Fibroblast of skin of left quadriceps (primary cell): ENCODE data around the gene SETD4.
"Not testable (repeated sequence)": the region's sequence is repeated elsewhere in the genome, so short reads cannot be mapped to it uniquely, and the experiment has no call there.

ENCODE experiments used
- DNase-seq, 2 experiments: peaks; one replicate each; pipeline ENCODE4 v3.0.0-alpha.2; 2013; ENCODE audit warnings: low read depth in 2 of 2

SETD4 gene

DNA sequence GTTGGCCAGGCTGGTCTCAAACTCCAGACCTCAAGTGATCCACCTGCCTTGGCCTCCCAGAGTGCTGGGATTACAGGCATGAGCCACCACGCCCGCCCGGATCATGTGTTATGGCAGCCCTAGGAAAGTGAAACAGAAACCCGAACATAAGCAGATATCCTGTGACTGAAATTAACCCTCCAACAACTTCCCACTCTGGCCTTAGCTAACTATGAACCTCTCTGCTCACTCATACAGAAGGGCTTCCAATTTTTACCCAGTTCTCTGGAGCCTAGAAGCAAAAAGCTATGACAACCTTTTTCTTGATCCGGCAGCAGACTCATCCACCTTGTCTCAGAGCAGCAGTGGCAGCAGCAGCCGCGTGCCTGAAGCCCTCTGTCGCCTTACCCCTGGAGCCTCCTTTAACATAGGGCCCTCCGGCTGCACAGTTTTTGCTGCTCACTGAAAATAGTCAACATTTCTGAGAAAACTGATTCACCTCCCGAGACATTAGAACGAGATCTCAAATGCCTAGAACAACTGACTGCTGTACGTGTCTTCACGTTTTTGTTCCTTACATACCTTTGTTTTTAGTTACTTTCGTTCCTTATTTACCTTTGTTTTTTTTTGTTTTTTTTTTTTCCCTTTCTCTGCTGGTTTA lies 18.8 kb upstream of the SETD4 start:
- DNase-seq, result no peak

DNA sequence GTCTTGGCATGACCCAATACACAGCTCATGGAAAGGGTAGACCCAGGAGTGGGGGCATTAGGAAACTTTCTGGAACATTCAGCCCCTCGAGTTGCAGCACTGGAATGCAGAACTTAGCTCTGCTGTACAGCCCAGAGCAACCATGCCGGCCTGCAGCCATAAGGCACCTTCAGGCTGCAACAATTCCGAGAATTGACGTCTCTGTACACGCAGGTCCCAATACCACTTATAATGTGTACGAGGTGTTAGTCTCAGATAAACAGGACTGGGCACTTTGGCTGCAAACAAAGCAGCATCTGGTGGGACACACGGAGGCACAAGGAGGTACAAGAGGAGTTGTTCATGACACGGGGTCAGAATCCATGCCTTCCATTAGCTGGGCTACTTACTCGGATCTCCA lies 17.4 kb upstream of the SETD4 start:
- no peak for DNase-seq

DNA sequence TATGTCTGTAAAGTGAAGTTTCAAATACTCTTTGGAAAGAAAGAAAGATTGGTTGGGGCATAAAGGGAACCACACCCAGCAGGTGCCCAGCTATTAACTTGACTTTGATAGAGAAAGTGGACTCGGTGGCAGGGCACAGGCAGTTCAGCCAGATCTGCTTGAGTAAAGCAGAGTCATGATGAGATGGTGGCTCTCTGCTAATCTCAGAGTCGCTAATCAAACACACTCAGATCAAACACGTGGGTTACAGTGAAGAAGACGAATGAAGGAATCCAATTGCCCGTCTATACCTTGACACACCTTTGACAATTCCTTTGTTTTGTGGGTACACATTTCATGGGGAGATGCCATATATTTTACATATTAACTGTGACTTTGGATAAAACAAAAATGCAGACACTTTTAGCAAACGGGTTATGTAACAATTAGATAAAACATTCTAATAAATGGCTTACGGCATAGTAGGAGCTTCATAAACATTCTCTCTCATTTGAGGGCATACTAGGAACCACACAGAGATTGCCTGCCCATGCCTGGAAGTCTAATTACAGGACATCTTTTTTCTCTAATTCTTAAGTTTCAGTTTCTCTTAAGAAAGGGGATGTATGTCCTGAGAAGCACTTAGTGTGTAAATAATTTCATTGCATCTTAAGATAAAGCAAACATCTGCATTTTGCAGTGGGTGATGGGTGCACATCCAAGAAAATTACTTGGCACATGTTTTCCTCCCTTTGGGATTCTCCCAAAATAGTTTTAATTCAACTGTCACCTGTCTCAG lies 16.7 kb upstream of the SETD4 start:
- DNase-seq, result no peak

DNA sequence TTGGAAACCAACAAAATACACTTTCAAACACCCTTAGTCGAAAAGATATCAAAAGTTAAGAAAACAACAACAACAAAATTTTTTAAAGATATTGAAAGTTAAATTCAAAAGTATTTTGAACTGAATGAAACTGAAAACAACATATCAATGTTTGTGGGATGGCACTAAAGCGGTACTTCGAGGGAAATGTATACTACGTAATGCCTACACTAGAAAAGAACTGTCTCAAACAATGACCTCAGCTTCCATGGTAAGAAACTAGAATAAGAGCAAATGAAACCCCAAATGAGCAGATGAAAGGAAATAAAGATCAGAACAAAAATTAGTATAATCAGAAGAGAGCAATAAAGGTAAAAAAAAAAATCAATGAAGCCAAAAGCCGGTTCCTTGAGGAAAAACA lies 15.6 kb upstream of the SETD4 start:
- DNase-seq, result no peak

DNA sequence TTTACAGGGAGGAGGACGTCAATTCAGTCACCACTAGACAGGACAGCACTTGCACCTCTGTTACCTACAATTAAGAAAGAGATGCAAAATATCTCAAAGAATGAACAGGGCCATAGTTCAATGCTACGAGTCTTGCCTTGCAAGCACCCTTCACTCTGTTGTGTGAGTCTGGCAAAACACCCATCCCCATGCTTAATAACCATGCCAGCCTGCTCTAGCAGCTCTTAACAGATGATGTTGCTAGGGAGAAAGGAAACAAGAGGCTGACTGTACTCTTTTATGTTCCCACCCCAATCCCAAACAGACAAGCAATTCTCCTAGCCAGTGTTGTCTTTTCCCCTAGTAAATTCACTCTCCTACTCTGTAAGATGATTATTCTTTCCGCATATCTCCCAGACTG lies 14.8 kb upstream of the SETD4 start:
- no peak for DNase-seq

DNA sequence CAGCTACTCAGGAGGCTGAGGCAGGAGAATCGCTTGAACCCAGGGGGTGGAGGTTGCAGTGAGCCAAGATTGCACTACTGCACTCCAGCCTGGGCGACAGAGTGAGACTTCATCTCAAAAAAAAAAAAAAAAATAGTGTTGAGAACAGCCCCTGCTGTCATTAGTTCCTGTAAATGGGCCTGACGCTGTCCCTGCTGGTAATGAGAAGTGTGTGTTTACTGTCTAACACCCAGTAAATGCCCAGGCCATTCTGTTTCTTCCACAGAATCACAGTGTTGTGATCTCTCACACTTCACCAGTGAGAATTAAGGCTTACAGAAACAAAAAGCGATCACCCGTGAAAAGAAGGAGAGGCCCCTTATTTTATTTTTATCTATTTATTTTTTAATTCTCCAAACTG lies 13.6 kb upstream of the SETD4 start:
- DNase-seq, result not testable (repeated sequence)

DNA sequence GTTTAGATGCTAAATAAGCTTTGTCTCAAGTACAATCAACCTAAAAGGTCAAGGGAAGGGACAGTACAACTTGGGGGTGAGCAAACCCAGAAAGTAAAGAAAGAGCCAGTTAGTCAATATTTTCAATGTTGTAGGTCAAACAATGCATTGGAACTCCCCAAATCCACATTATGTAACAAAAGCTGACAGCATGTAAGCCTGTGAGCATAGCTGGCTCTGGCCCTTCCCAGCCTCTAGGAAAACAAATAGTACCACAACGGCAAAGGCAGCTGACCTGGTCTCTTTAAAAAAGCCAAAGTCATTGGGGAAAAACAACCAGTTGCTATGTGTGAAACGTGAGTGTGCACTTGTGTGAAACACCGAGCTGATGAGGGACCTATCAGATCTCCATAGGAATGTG lies 12.9 kb upstream of the SETD4 start:
- no peak for DNase-seq

DNA sequence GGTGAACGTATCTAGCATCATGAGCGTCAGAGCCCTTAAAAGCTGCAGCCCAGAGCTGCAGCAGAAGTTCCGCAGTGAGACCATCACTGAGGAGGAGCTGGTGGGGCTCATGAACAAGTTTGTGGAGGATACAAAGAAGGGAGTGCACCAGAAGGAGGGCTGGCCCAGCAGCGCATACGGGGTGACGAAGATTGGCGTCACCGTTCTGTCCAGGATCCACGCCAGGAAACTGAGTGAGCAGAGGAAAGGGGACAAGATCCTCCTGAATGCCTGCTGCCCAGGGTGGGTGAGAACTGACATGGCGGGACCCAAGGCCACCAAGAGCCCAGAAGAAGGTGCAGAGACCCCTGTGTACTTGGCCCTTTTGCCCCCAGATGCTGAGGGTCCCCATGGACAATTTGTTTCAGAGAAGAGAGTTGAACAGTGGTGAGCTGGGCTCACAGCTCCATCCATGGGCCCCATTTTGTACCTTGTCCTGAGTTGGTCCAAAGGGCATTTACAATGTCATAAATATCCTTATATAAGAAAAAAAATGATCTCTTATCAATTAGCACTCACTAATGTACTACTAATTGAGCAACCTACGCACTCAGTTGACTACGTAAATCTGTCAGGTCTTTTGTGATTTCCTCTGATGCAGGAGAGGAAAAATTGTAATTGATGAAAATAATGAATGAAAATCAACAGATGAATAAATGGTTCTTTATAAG lies 12.3 kb upstream of the SETD4 start:
- DNase-seq, result no peak

DNA sequence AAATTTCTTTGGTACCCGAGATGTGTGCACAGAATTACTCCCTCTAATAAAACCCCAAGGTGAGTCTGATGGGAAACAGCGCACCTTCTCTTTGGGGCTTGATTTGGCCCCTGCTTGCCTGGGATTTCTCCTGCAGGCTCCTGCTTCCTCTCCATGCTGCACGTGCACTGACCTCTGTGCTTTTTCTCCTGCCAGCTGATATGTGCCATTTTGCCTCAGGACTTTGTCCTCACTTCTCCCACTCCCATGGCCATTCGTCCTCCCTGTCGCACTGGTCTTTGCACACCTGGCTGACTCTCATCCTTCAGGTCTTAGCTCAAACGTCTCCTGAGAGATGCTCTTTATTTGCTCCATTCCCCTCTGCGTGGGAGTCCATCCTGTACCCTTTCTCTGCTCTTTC lies 10.7 kb upstream of the SETD4 start:
- no peak for DNase-seq

DNA sequence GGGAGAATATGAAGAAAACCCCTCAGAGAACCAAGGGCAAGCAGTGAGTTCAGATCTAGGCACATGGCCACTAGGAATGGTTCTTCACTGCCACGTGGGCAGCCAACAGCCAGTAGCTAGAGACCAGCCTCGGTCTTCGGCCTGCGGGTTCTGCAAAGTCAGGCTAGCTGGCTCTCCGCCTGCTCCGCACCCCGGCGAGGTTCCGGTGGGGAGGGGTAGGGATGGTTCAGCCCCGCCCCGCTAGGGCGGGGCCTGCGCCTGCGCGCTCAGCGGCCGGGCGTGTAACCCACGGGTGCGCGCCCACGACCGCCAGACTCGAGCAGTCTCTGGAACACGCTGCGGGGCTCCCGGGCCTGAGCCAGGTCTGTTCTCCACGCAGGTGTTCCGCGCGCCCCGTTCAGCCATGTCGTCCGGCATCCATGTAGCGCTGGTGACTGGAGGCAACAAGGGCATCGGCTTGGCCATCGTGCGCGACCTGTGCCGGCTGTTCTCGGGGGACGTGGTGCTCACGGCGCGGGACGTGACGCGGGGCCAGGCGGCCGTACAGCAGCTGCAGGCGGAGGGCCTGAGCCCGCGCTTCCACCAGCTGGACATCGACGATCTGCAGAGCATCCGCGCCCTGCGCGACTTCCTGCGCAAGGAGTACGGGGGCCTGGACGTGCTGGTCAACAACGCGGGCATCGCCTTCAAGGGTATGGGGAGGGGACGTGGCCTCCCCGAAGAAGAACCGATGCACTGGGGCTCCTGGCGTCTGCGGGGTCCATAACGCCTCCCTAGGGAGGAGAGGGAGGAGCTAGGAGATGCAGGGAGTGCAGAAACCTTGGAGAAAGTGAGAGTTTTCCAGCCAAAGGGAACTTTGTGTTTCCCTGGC lies 9.6 kb upstream of the SETD4 start, which contains the start of gene CBR1:
CBR1 (plus strand) TSS at position 312 of the 871 bp plus-strand sequence; CDS start at position 404, 92 bp downstream.
- peak; percentile 85 to 86 for DNase-seq

DNA sequence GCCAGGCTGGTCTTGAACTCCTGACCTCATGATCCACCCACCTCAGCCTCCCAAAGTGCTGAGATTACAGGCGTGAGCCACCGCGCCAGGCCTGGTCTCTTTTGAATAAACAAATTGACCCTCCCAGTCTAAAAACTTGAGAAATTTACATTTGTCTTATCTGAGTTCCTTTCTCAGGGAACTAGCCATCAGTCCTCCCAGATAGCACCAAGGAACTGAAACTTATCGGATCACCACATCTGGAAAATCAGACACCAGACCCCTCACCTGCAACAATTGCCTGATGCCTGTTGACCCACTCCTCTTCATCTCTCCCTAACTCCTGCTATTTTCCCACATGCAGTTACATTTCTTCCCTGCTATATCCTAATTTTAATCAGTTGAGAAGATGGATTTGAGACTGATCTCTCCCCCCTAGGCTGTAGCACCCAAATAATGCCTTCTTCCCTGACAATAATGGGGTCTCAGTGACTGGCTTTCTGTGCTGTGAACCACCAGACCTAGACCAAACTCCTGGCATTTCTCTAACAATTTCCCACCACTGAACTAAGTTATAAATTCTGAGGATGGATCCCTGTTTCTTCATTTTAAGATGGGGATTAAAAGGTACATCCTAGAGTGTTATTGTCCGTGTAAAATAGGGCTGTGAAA lies 8.5 kb upstream of the SETD4 start:
- DNase-seq, result no peak

DNA sequence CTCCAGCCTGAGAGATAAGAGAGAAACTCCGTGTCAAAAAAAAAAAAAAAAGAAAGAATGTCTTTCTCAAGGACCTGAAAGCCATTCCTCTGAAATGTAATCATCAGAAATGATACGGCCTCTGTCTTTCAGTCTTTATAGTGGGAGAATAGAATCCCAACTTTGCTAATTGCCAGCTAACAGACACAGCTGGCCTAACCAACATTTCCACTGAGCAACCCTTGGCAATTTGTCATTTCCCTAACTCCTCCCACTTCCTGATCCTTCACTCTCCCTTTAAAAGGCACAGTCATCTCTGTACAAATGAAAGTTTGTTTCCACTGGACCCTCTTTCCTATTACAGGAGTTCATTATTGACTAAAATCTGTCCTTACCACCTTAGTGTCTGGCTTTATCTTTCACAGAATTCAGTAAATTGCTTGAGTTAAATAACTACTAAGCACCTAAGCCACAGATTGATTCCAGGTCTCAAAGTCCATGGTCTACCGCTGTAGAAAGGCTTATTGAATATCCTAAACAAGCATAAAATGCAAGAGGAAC lies 5.2 kb upstream of the SETD4 start:
- DNase-seq, result peak in 1 of 2 experiments; percentile 29

DNA sequence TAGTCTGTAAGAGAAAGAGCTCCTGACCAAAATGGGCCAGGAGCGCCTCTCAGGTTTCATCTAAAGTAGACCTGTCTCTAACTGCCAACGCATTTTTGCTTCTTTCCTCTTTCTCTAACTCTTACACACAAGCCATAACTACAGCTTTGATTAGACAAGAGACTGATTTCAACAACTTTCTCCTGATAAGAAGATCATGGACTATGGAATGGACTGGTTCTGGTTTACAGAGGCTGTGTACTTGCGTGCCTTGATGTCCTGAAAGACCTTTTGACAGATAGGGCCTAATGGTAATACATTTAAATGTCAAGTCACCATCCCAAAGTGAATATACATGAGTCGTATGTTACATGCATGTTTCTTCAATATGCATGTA lies 3.7 kb upstream of the SETD4 start:
- no peak for DNase-seq

DNA sequence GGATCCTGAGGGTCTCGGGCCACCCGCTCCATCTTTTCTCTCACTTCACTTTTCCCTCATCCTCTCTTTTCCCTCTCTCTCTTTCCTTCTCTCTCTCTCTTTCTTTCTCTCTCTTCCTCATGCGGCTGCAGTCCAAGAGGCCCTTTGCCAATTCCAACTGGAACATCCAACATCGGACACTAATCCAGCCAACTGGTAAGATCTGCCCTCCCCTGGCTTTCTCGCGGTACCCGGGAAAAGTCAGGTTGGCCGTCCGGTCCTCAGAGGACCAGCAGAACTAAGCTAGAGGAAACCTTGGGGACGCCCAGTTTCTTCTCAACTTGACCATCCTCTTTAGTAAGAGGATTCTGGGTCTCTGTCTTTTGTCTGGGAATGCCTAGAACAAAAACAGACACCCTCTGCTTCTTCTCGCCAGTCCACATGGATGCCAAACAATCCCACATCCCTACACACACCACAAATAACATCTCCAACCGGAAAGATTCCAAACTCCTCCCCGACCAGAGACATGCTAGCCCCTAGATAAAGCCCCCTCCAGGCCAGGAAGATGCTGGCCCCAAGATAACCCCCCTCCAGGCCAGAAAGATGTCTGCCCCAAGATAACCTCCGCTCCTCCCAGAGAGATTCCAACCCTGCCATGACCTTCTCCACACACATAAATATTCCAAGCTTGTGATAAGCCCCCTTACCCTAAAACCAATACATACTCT lies 3.2 kb upstream of the SETD4 start:
- no peak for DNase-seq

DNA sequence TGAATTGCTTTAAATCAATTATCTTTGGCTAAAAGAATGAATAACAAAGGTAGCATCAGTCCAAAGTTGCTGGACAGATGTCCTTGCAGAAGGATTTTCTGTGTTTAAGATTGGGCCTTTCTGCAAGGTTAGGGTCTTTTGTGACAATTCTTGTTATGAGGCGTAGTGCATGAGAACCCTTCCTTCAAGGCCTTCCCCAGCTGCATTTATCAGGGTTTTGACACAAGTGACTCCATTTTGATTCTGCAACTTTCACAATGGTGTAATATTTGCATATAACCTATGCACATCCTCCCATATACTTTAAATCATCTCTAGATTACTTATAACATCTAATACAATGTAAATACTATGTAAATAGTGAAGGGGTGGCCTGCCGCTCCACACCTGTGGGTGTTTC lies 1.1 kb upstream of the SETD4 start:
- no peak for DNase-seq

DNA sequence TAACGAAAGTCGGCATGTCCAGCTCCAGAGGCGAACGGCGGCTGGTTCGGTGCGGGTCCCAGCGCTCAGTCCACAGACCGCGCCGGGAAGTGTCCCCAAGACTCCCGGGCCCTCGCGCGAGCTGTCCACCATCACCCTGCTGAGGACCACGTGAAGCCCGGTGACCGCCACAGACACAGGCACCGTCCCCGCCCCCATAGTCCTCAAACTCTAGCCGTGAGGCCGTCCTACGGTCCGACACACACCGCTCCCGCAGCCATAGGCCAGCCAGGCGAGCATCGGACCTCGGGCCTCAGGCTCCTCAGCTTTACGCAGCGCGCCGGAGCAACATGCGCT lies 535 bp downstream of the SETD4 start:
- no peak for DNase-seq

DNA sequence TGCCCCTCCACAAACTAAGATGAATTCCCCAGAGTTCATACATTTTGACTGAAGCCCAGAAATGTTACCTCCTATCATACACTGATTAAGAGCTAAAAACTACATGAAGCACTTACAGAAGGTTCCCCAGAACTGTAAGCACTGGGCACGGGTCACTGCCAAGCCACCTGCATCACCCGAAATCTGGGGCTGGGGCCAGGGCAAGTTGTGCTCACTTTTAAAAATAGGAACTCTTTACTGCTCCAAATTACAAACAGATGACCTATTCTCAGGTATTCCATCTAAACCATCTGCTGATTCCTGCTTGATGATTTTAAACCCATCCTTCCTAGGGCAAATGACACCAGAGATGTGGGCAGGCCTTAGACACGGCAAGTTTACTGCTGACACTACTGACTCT lies 4.8 kb downstream of the SETD4 start:
- no peak for DNase-seq

DNA sequence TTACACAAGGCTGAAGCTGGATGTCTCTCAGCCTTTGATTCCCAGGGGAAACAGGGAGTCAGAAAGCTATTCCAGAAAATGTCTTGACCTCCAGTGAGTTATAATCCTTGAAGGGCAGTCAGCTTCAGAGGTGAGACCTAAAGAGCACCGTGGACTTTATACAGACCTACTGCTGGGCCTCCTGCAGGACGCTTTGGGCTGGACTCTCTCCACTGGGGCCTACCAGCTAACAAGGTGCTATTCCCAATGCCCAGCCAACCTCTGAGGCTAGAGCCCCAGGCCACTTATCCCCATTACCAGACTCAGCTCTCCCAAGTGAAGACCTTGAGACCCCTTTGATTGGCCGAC lies 6.6 kb downstream of the SETD4 start:
- no peak for DNase-seq

DNA sequence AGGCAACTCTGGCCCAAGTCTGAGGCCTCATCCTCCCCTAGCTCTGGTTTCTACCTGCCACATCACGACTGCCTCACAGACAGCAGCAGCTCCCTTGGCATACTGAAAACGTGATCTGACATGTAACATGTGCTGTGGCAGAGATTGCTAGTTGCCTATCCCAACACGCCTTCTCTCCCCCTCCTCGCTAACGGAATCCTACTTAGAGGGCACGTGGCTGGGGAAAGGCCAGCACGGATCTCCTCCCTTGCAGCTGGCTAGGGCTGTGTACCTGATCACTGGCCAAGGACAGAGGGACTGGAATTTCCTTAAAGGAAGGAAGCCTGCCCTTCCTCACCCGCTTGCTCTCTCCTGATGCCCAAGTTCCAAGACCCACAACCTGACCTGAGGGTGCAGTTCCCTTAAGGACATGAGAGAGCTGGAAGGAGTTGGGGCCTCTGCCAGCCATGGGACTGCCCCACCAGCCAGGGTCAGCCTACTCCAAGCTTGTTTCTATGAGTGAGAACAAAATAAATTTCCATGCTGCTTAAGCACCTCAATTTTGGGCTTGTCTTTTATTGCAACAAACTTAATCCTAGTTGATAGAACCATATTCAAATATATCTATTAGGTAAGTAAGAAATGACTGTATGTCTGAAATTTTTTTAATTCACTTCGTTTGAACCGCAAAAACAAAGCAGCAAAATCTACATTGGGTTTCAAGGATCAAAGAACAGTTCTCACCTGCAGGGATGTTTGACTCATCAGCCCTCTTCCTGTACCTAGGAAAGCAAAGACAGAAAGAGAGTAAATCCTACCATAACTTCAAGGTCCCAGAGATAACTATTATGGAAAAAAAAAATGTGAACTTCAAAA lies 7.2 kb downstream of the SETD4 start:
- no peak for DNase-seq

DNA sequence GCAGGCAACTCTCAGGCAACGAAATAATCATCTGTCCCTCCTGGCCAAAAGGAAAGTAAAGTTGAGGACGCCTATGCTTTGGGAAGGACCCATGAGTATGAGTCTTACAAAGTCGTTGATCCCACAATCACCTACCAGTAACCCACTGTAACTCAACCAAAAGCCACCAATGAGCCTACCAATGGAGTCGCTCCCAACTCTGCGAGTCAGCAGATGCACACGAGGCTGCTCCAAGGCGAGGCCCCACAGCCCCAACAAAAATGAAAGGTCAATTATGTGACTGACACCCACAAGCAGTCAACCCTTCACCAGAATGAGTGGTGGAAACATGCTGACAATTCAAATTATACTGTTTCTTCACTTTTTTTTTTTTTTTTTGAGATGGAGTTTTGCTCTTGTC lies 12.0 kb downstream of the SETD4 start:
- no peak for DNase-seq
